GM21825 (cell line): Measurements from ENCODE around the gene SIRT7.

Experiments
- ATAC-seq: cut with Tn5 transposase; IDR thresholded peaks from one replicate; pipeline ENCODE4 v1.9.1; 2021; ENCODE audit warnings: mild to moderate bottlenecking, moderate library complexity; ENCODE audit not compliant: unreplicated experiment

Gene SIRT7

GRCh38 chr17:81921996-81922565 lies 4.1 kb upstream of the SIRT7 start:
- ATAC-seq, result no peak

GRCh38 chr17:81921537-81921862 lies 3.5 kb upstream of the SIRT7 start:
- no peak for ATAC-seq

GRCh38 chr17:81920612-81921536 lies 2.9 kb upstream of the SIRT7 start:
- ATAC-seq, result no peak

- ATAC-seq, result no peak
Measured at GRCh38 chr17:81918832-81919545, 1.0 kb upstream of the SIRT7 start.

- peak; percentile 15 for ATAC-seq
Measured at GRCh38 chr17:81918333-81918669, 325 bp upstream of the SIRT7 start.

- no peak for ATAC-seq
Measured at GRCh38 chr17:81916234-81917001, 1.6 kb downstream of the SIRT7 start.

- no peak for ATAC-seq
Measured at GRCh38 chr17:81915331-81915730, 2.6 kb downstream of the SIRT7 start.

GRCh38 chr17:81914103-81914850 lies 3.7 kb downstream of the SIRT7 start:
- ATAC-seq, result no peak

- no peak for ATAC-seq
Measured at GRCh38 chr17:81913394-81914102, 4.4 kb downstream of the SIRT7 start.

- no peak for ATAC-seq
Measured at GRCh38 chr17:81912441-81913309, 5.3 kb downstream of the SIRT7 start.

- no peak for ATAC-seq
Measured at GRCh38 chr17:81911969-81912368, 6.0 kb downstream of the SIRT7 start.

GRCh38 chr17:81911277-81911961 lies 6.6 kb downstream of the SIRT7 start, which contains the start of gene PCYT2:
Gene PCYT2, minus strand, starts transcription at chr17:81911399. Its CDS starts 44 bp downstream, at chr17:81911355.
- ATAC-seq, result peak; percentile 55

GRCh38 chr17:81910840-81911276 lies 7.1 kb downstream of the SIRT7 start:
- peak; percentile 15 for ATAC-seq

- ATAC-seq, result no peak
Measured at GRCh38 chr17:81909966-81910839, 7.8 kb downstream of the SIRT7 start.

- no peak for ATAC-seq
Measured at GRCh38 chr17:81909231-81909630, 8.7 kb downstream of the SIRT7 start.

- ATAC-seq, result no peak
Measured at GRCh38 chr17:81908793-81909192, 9.2 kb downstream of the SIRT7 start.
